Loucy (cell line): ENCODE measurements around the gene SGMS1.

Experiments
- H2AFZ ChIP-seq: fragments of 200-600 bp; sonication (generic); 2 replicates; pipeline ENCODE4 v1.6.0; 2016; ENCODE audit warnings: antibody characterized with exemption, mild to moderate bottlenecking, low read length, moderate library complexity
- H3F3A ChIP-seq: fragments of 200-600 bp; 2 replicates; pipeline ENCODE4 v1.6.0; 2016; ENCODE audit warnings: antibody characterized with exemption, low read depth, mild to moderate bottlenecking
- H3K27me3 ChIP-seq: fragments of 200-600 bp; sonication (generic); 2 replicates; pipeline ENCODE4 v1.6.1; 2014; ENCODE audit warnings: low read length, mild to moderate bottlenecking; ENCODE audit not compliant: insufficient read depth, poor library complexity, severe bottlenecking
- H3K36me3 ChIP-seq: fragments of 200-600 bp; sonication (generic); 2 replicates; pipeline ENCODE4 v1.6.1; 2016; ENCODE audit warnings: low read length; ENCODE audit not compliant: insufficient read depth
- H3K4me1 ChIP-seq: fragments of 200-600 bp; sonication (generic); 2 replicates; pipeline ENCODE4 v1.5.1; 2014; ENCODE audit warnings: low read length, mild to moderate bottlenecking; ENCODE audit not compliant: insufficient read depth, poor library complexity, severe bottlenecking
- H3K4me2 ChIP-seq: fragments of 200-600 bp; sonication (generic); 2 replicates; pipeline ENCODE4 v1.6.0; 2014; ENCODE audit warnings: antibody characterized with exemption, low read length, low read depth, mild to moderate bottlenecking; ENCODE audit not compliant: poor library complexity, severe bottlenecking
- H3K4me3 ChIP-seq: fragments of 200-600 bp; sonication (generic); 2 replicates; pipeline ENCODE4 v1.5.1; 2014; ENCODE audit warnings: low read length, mild to moderate bottlenecking, mixed read lengths; ENCODE audit not compliant: poor library complexity, severe bottlenecking
- H3K79me2 ChIP-seq: fragments of 200-600 bp; sonication (generic); 2 replicates; pipeline ENCODE4 v1.6.1; 2014; ENCODE audit warnings: low read length; ENCODE audit not compliant: insufficient read depth
- H3K9ac ChIP-seq: fragments of 200-600 bp; sonication (generic); 2 replicates; pipeline ENCODE4 v1.6.0; 2014; ENCODE audit warnings: mild to moderate bottlenecking, low read depth, low read length, moderate library complexity; ENCODE audit not compliant: poor library complexity, severe bottlenecking
- H3K9me2 ChIP-seq: fragments of 200-600 bp; sonication (generic); replicated peaks from 2 replicates; pipeline ENCODE4 v1.6.1; 2016; ENCODE audit warnings: low read depth, low read length, mixed read lengths
- H3K9me3 ChIP-seq: fragments of 200-600 bp; sonication (generic); 2 replicates; pipeline ENCODE4 v1.6.1; 2014; ENCODE audit warnings: mild to moderate bottlenecking, antibody characterized with exemption, low read length, low read depth; ENCODE audit not compliant: insufficient read depth
- H4K20me1 ChIP-seq: fragments of 200-600 bp; sonication (generic); 2 replicates; pipeline ENCODE4 v1.6.0; 2014; ENCODE audit warnings: antibody characterized with exemption, low read length, mild to moderate bottlenecking; ENCODE audit not compliant: insufficient read depth, poor library complexity, severe bottlenecking
- CTCF ChIP-seq: fragments of 200-600 bp; sonication (generic); conservative IDR thresholded peaks from 2 replicates; pipeline ENCODE4 v1.5.1; 2014; ENCODE audit warnings: mild to moderate bottlenecking, antibody characterized with exemption, low read length
- EZH2phosphoT487 ChIP-seq: fragments of 200-600 bp; IDR thresholded peaks from 2 replicates; pipeline ENCODE4 v1.6.1; 2018; ENCODE audit warnings: antibody characterized with exemption, mild to moderate bottlenecking, moderate library complexity, borderline replicate concordance

The SGMS1 gene

GRCh38 chr10:50622706-50623662, 772 bp downstream of the SGMS1 start:
- Histone ChIP-seq H3K9ac (peak overlapping the region; percentile 87), H3K4me3 (peak overlapping the region; percentile 98), H3K79me2 (peaks cover 36% of the 10 kb centered on the region), H3K9me3 (no peaks in the 10 kb centered on the region), H3K36me3 (no peaks in the 10 kb centered on the region), H3K4me1 (peaks cover 42% of the 10 kb centered on the region), H3K4me2 (peak overlapping the region; percentile 83), H3F3A (peaks cover 4% of the 10 kb centered on the region; the same call in 1 of the 2 replicates), H2AFZ (peak overlapping the region; percentile 92), H4K20me1 (peaks cover 15% of the 10 kb centered on the region), H3K27me3 (no peaks in the 10 kb centered on the region), H3K9me2 (no peaks in the 10 kb centered on the region)
- no peak for TF ChIP-seq EZH2phosphoT487
- TF ChIP-seq CTCF, result no peak

GRCh38 chr10:50621968-50622705, 1.6 kb downstream of the SGMS1 start:
- no peaks in the 10 kb centered on the region for H3K9me2 ChIP-seq
- H3K79me2 ChIP-seq, result peaks cover 36% of the 10 kb centered on the region
- H4K20me1 ChIP-seq, result peaks cover 15% of the 10 kb centered on the region
- peaks cover 4% of the 10 kb centered on the region; the same call in 1 of the 2 replicates for H3F3A ChIP-seq
- H3K4me1 ChIP-seq, result peaks cover 43% of the 10 kb centered on the region
- peak overlapping the region; percentile 87 for H3K9ac ChIP-seq
- H3K36me3 ChIP-seq, result no peaks in the 10 kb centered on the region
- no peaks in the 10 kb centered on the region for H3K27me3 ChIP-seq
- H3K4me2 ChIP-seq, result peak overlapping the region; percentile 83
- H3K4me3 ChIP-seq, result peak overlapping the region; percentile 98
- peak; percentile 29; the same call in 1 of the 2 replicates for TF ChIP-seq CTCF
- no peak for TF ChIP-seq EZH2phosphoT487
- H3K9me3 ChIP-seq, result no peaks in the 10 kb centered on the region
- peak overlapping the region; percentile 92 for H2AFZ ChIP-seq

- no peaks in the 10 kb centered on the region for H3K27me3 ChIP-seq
- no peak for TF ChIP-seq EZH2phosphoT487
- no peak for TF ChIP-seq CTCF
- H2AFZ ChIP-seq, result no peak overlapping the region
- H3K79me2 ChIP-seq, result peaks cover 36% of the 10 kb centered on the region
- H3K9me2 ChIP-seq, result no peaks in the 10 kb centered on the region
- peak overlapping the region; percentile 87 for H3K9ac ChIP-seq
- peaks cover 15% of the 10 kb centered on the region for H4K20me1 ChIP-seq
- H3F3A ChIP-seq, result peaks cover 4% of the 10 kb centered on the region; the same call in 1 of the 2 replicates
- no peaks in the 10 kb centered on the region for H3K36me3 ChIP-seq
- H3K9me3 ChIP-seq, result no peaks in the 10 kb centered on the region
- H3K4me2 ChIP-seq, result peak overlapping the region; percentile 83
- peaks cover 43% of the 10 kb centered on the region for H3K4me1 ChIP-seq
- H3K4me3 ChIP-seq, result peak overlapping the region; percentile 98
Measured at GRCh38 chr10:50620899-50621298, 2.9 kb downstream of the SGMS1 start.
